HG03280 (cell line): Measurements from ENCODE around the gene SYT12.
A peak's percentile ranks its signal among the peaks of the same experiment; 100 is the strongest.

Experiments used
- ATAC-seq: cut with Tn5 transposase; IDR thresholded peaks from one replicate; pipeline ENCODE4 v1.9.1; 2021; ENCODE audit warnings: mild to moderate bottlenecking, moderate library complexity; ENCODE audit not compliant: unreplicated experiment

Gene SYT12

GRCh38 chr11:67027483-67027930 is 4.6 kb downstream of the SYT12 start:
- ATAC-seq = peak; percentile 13

- peak; percentile 69 for ATAC-seq
Observed at GRCh38 chr11:67027943-67028542, 5.1 kb downstream of the SYT12 start.

DNA sequence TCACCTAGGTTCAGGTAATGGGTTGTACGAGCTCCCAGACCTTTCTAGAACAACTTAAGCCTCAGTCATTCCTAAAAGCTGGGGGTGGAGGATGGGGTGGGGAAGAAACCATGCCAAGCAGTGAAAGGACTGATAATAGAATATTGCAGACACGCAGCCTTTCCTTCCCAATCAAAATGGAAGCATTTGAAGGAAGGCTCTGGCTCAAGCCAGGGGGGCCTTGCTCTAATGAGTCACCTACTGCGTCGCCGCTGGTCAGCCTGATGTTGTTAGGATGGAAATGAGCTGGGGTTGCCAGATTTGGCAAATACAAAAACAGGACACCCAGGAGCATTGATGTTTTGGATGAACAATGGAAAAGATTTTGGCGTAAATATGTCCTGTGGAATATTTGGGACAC is 6.2 kb downstream of the SYT12 start:
- ATAC-seq = no peak

- no peak for ATAC-seq
Observed at GRCh38 chr11:67030976-67031375, 8.0 kb downstream of the SYT12 start.

- no peak for ATAC-seq
Observed at GRCh38 chr11:67031791-67032561, 9.0 kb downstream of the SYT12 start.

DNA sequence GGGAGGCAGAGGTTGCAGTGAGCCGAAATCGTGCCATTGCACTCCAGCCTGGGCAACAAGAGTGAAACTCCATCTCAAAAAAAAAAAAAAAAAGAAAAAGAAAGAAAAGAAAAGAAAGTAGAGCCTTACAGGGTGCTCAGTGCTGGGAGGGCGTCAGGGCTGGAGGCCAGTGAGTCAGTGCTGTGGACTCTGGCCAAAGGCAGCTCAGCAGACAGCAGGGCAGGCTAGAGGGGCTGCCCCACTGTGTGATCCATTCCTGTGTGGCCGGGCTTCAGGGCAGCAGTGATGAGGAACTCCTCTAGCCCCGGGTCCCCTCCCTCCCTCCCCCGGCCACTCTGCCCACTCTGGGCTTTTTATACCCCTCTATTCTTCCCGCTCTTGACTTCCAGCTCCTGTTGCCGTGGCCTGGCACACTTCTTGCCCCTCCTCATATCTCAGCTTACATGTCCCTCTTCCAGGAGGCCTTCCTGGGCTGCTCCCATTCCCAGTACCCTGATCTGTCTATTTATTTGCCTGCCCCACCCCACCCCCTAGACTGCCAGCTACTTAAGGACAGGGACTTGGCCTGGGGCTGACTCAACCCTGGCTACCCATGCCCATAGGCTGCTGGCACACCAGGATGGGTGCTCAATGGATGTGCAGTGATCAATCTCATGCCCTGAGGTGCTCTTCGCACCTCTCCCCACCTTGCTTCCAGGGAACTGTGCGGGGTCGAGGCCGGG is 10.1 kb downstream of the SYT12 start:
- ATAC-seq = no peak

DNA sequence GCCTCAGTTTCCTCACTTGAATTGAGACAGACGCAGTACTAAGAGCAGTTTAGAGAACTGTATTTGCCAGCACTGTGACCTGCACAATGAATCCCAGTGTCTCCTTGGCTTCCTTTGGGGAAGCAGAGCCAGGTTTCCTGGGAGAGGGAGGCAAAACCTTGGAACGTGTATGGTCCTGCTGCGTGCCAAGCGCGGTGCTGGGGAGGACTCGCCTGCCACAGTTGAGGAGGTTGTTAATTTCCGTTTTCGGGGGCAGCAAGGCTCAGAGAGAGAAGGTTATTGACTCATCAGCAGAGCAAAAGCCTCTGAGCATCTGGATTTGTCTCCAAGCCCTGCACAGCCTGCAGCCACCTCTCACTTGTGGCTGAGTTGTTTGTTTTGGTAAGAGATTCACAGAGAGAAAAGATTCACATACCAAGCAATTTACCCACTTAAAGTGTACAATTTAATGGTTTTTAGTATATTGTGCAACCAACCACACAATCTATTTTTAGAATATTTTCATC is 10.8 kb downstream of the SYT12 start:
- ATAC-seq = no peak

GRCh38 chr11:67034350-67034749 is 11.4 kb downstream of the SYT12 start:
- ATAC-seq = no peak

DNA sequence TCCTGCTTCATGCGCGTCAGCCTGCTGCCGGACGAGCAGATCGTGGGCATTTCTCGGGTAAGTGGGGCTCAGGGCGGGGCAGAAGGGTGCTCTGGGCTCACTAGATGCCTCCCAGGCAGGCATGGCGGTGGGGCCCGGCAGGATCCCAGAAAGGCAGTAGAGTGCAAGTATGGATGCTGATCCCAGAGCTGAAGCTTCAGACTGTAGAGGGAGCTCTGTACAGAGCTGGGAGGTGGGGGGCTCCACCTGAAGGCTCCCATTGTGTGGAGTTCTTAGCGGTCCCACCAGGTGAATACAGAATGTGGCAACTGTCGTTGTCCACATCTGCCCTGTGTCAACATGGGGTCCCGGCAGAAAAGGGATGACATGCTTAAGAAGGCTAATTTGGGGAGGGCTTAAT is 17.2 kb downstream of the SYT12 start:
- no peak for ATAC-seq

GRCh38 chr11:67041602-67042001 is 18.7 kb downstream of the SYT12 start:
- no peak for ATAC-seq

- no peak for ATAC-seq
Observed at GRCh38 chr11:67043572-67044349, 20.8 kb downstream of the SYT12 start.

- ATAC-seq = no peak
Observed at GRCh38 chr11:67044496-67044895, 21.6 kb downstream of the SYT12 start.

- no peak for ATAC-seq
Observed at GRCh38 chr11:67045314-67045713, 22.4 kb downstream of the SYT12 start.

DNA sequence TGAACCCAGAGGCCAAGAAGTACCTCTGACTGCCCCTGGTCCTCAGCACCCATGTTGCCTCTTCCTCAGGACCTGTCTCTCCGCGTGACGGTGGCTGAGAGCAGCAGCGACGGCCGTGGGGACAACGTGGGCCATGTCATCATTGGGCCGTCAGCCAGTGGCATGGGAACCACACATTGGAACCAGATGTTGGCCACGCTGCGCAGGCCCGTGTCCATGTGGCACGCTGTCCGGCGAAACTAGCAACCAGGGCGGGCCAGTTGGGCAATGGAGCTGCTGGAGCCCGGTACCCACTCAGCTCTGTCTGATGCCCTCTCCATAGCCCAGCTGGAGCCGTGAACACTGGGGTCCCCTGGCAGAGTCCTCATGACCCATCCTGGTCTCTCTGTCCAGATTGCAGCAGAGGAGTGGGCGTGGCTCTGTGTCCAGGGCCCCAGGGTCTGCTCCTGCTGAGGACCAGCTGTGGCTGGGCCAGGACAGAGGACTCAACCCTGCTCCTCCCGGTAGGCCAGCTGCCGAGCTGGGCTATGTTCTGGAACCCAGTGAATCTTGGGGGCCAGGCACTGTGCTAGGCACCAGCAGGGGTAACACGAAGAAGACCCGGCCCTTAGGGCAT is 25.7 kb downstream of the SYT12 start:
- ATAC-seq = no peak

GRCh38 chr11:67050139-67050538 is 27.2 kb downstream of the SYT12 start:
- ATAC-seq = no peak

DNA sequence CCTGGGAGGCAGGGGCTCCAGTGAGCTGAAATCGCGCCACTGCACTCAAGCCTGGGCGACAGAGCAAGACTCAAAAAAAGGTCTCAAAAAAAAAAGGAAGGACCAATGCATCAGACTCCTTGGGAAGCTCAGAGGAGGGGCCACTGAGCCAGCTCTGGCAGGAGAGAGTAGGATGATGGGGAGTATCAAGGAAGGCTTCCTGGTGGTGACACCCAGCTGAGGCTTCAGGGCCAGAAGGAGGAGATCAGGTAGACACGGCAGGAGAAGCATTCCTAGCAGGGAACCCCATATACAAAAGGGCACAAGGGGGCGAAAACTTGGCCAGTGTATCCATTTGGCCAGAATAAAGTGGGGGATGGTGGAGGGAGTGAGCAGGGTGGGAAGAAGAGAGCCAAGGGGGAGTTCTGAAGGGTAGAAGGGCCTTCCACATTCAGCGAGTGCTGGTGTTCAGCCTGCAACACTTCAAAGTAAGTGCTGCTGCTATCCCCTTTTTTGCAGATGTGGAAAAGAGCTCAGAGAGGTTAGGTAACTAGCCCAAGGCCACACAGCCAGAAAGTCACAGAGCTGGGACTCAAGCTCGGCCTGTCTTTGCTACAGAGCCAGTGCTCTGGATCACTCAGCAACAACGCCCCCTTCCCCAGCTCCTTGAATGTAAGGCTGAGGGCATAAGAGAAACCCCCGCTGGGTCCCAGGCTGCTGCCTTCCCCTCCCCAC is 28.4 kb downstream of the SYT12 start:
- no peak for ATAC-seq

DNA sequence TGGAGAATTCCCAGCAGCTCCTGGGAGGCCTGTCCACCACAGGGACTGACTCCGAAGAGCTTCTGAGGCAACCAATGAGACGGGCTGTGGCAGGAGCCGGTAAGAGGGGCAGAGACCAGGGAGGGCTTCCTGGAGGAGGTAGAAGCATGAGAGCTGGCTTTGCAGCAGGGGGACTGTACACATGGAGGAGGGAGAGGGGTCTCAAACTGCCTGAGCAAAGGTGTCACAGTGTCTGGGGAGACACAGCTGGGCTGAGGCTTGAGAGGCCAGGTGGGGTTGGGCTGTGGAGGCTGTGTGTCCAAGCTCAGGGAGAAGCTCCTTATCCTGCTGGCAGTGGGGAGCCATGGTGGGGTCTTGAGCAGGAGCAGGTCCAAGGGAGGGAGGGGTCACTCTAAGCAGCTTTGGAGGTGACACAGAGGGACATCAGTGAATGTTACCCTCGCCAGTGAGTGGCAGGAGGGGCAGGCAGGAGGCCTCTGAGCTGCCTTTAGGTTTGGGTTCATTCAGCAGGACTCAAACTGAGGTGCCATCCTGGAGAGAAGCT is 29.1 kb downstream of the SYT12 start:
- no peak for ATAC-seq

- no peak for ATAC-seq
Observed at GRCh38 chr11:67052891-67053290, 30.0 kb downstream of the SYT12 start.

- no peak for ATAC-seq
Observed at GRCh38 chr11:67053896-67054329, 31.0 kb downstream of the SYT12 start.
